Activated CD4-positive, alpha-beta T cell treated with anti-CD3 and anti-CD28 coated beads, Interleukin-2, amount 50 U/mL, for 1 hour (primary cell): ENCODE measurements around the gene CHRNE.
"Not testable (repeated sequence)": the region's sequence is repeated elsewhere in the genome, so short reads cannot be mapped to it uniquely, and the experiment has no call there.

Source experiments
- DNase-seq: peaks from one replicate; pipeline ENCODE4 v3.0.0-alpha.2; 2020

Gene CHRNE

DNA sequence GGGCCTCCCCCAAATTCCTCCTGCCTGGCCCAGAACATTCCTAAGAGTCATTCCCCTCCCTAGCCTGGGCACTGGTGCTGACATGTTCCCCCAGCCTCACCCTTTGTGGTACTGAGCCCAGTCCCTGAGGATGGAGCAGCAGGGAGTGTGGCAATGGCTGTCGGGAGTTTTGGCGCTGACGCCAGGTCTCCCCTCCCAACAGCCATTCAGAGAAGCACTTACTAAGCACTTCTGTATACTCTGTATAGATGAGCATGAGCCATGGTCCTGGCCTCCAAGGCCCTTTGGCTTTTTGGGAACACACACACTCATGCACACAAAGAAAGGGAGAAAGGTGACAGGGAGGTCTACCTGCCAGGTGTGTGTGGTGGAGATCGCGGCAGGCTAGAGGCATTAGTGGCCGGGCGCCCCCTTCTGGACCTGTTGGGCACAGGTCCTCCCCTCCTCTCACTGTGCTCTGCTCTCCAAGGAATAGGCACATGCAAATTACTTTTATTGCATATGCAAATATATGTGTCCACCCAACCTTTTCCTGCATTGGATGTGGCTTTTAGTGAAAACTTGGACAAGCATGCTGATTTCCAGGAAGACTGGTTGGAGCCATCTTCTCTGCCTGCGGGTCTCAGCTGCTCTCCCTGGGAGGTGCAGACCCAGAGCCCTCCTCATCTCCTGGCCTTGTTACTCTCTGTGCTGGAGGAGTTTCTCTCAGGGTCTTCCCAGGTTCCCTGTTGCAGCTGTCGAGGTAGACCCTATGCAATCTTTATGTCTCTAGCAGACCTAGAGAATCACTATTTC, 20.9 kb downstream of the CHRNE start:
- DNase-seq: peak; percentile 73

DNA sequence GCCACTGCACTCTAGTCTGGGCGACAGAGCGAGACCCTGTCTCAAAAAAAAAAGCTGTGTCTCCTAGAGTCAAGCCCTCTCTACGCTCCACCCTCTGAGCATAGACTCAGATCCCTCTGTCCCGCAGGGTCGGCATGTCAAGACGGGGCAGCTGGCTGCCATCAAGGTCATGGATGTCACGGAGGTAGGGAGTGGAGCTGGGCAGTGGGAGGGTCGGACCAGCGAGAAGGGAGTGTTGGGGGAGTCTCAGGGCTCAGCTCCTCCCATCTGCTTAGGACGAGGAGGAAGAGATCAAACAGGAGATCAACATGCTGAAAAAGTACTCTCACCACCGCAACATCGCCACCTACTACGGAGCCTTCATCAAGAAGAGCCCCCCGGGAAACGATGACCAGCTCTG, 22.0 kb downstream of the CHRNE start:
- no peak for DNase-seq

DNA sequence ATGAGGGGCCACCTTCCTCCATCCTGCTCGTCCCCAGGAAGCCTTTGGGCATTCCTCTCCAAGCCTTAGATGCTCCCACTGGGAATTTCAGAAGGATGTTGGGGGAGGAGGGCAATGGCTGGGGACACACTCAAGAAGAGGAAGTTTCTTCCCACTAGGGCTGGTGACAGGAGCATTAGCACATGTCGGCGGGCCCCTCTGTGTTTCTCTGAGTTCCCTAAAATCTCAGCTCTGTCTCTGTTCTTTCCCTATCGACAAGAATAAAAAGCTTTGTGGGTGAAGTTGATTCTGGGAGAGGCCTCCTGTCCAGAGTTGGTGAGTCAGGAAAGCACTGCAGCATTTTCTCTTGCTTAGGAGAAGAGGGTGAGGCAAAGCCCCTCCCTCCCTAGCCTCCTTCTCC, 23.3 kb downstream of the CHRNE start:
- DNase-seq: no peak

DNA sequence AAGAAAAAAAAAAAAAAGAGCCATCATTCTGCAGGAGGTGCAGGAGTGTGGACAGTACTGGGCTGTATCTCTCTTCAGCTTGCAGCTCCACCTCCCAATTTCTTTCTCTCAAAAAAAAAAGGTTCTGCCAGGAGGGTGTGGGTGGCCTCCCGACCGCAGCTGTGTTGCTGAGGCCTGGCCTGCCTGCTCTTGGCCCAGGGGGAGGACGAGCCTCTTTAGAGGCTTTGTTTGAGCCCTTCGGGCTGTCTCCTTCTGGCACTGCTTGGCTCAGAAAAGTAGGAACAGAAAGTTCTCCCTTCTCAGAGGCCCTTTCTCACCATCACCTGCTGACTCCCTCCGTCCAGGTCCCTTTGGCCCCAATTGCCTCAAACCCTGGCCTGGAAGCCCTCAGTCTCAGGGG, 25.8 kb downstream of the CHRNE start:
- DNase-seq: no peak

DNA sequence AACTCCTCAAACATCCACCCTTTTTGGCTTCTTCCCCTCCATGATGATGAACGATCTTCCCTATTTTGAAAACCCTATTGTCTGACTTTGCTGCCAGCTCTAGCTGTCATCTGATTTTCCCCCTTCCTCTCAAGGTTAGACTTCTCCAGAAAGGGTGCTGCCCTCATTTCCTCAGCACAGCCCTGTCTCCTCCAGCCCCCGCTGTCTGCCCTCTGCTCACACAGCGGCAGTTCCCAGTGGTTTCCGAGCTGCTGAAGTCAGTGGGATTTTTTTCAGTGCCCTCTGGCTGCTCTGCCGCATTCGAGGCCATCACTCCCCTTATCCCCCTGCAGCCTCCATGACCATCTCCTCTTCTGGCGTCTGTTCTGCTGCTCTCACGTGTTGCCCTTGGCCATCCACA, 30.1 kb downstream of the CHRNE start:
- DNase-seq: no peak

DNA sequence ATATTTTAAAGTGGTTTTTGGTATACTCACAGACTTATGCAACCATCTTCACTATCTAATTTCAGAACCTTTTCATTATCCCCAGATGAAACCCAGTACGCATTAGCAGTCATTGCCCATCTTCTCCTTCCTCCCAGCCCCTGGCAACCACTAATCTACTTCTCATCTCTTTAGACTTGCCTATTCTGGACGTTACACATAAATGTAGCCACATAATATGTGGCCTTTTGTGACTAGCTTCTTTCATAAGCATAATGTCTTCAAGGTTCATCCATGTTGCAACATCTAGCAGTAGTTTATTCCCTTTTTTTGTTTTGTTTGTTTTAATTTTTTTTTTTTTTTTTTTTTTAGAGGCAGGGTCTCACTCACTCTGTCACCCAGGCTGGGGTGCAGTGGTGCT, 32.0 kb downstream of the CHRNE start:
- DNase-seq: no peak

DNA sequence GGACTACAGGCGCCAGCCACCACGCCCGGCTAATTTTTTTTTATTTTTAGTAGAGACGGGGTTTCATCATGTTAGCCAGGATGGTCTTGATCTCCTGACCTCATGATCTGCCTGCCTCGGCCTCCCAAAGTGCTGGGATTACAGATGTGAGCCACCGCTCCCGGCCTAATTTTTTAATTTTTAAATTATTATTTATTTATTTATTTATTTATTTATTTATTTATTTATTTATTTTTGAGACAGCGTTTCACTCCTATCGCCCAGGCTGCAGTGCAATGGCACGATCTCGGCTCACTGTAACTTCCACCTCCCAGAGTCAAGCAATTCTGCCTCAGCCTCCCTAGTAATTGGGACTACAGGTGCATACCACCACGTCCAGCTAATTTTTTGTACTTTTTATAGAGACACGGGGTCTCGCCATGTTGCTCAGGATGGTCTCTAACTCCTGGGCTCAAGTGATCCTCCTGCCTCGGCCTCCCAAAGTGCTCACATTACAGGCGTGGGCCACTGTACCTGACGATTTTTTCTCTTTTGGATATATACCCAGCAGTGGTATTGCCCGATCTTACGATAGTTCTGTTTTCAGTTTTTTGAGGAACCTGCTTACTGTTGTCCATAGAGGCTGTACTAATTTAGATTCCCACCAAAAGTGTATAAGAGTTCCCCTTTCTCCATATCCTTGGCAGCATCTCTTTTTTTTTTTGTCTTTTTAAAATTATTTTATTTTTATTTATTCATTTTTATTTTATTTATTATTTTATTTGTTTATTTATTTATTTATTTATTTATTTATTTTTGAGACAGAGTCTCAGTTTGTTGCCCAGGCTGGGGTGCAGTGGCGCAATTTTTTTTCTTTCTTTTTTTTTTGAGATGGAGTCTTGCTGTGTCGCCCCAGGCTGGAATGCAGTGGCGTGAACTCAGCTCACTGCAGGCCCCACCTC, 33.6 kb downstream of the CHRNE start:
- not testable (repeated sequence) for DNase-seq

DNA sequence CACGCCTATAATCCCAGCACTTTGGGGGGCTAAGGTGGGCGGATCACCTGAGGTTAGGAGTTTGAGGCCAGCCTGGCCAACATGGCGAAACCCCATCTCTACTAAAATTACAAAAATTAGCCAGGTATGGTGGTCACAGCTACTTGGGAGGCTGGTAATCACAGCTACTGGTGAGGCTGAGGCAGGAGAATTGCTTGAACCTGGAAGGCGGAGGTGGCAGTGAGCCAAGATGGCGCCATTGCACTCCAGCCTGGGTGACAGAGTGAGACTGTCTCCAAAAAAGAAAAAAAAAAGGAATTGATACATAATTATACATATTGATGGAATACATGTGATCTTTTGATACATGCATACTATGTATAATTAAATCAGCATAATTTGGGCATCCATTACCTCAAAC, 35.4 kb downstream of the CHRNE start:
- not testable (repeated sequence) for DNase-seq

DNA sequence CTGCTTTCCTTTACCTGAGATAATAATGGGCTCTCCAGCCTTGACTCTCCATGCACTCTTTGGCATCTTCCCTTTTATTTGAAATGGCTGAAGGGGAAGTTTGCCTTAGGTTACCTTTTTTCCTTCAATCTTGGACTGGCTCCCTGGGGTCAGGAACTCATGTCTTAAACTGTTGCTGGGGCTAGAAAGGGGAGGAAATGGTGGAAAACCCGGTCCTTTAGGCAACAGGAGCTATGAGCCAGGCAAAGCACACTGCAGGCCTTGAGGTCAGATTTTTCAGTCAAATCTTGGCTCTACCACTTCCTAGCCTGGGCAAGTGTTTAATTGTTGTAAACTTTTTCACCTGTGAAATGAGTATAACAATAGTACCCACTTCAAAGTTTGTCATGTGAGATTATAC, 39.6 kb downstream of the CHRNE start:
- no peak for DNase-seq

DNA sequence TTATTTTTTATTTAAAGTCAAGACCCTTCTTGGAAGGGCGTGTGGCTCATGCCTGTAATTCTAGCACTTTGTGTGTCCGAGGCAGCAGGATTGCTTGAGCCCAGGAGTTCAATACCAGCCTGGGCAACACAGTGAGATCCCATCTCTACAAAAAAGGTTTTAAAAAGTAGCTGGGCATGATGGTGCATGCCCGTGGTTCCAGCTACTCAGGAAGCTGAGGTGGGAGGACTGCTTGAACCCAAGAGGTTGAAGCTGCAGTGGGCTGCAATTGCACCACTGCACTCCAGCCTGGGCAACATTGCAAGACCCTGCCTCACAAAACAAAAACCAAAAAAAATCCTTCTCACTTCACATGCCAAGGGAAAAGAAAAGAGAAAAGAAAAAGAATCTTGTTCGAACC, 40.2 kb downstream of the CHRNE start:
- DNase-seq: no peak

DNA sequence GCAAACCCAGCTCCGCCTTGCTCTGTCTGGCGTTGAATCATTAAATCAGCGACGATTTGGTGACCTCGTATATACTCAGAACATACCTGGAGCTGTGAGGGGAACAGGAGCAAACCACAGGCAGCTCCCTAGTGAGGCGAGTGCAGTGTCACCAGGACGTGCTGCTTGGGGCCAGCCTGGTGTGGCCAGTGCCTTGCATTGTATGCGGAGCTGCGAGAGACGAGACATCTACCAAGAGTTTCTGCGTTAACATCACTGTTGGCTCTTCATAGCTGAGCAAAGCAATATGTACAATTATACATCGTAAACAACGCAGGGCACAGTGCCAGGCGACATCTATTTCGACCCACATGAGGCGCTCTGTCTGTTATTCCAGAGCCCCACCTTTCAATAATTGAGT, 41.8 kb downstream of the CHRNE start:
- no peak for DNase-seq

DNA sequence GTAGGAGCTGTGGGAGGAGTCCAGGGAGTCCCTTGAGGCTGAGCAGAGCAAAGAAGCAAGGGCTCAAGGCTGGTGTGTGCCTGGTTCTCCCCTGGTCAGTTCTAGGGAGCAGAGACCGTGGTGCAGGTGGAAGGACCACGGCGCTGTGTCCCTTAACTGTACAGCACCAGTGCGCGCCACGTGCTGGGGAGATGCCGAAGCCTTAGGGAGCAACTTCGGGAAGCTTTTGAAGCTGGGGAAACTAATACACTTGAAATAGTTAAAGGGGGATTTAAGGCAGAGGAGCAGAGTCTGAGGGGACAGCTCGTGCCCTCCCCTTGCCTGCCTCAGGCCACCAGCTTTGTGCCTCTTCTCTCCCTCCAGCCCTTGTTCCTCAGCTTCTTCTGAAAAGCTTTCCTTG, 42.2 kb downstream of the CHRNE start:
- DNase-seq: no peak

DNA sequence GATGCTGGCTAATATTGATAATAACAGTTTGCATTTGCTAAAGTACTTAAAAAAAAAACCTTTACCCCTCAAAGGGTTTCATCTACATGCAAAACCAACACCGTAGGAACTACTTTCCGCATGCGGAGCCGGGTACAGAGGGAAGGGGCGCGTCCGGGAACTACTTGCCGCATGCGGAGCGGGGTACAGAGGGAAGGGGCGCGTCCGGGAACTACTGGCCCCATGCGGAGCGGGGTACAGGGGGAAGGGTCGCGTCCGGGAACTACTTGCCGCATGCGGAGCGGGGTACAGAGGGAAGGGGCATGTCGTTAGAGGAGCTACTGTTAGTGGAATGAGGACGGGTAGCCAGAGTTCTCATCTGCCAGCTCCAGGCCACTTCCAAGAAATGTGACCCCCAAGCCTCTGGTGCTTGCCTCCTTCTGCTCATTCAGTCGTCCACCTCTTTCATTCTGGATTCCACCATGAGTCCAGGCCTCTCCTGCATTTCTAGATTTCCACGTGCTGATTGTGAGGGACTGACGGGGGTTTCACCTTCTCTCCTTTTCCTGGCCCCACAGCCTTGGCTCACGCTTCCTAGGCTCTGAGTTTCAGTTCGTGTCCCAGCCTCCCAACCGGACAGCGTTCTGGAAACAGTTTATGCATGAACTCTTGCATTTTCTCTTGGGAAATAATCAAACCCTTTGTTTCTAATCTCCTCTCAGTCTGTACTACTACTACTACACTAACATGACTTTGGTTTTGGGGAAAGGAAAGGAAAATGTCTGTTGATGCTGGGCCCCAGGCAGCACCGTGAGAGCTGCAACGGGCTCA, 42.9 kb downstream of the CHRNE start:
- DNase-seq: no peak

DNA sequence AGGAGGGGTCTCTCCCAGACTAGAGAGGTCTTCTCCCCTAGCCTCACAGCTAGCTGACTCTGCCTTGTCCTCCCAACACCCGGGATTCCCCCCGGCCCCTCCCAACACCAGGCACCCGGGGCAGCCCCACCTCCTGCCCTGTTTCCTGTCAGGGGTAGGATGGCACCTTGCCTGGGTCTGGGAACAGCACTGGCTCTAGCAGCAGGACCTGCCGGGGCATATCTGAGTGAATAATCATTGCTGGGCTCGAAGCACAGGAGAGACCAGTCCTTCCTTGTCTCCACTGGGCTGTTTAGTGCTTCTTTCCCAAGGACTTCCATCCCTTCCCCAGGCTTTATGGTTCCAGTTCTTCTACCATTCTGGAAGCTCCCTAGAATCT, 44.0 kb downstream of the CHRNE start:
- DNase-seq: no peak

DNA sequence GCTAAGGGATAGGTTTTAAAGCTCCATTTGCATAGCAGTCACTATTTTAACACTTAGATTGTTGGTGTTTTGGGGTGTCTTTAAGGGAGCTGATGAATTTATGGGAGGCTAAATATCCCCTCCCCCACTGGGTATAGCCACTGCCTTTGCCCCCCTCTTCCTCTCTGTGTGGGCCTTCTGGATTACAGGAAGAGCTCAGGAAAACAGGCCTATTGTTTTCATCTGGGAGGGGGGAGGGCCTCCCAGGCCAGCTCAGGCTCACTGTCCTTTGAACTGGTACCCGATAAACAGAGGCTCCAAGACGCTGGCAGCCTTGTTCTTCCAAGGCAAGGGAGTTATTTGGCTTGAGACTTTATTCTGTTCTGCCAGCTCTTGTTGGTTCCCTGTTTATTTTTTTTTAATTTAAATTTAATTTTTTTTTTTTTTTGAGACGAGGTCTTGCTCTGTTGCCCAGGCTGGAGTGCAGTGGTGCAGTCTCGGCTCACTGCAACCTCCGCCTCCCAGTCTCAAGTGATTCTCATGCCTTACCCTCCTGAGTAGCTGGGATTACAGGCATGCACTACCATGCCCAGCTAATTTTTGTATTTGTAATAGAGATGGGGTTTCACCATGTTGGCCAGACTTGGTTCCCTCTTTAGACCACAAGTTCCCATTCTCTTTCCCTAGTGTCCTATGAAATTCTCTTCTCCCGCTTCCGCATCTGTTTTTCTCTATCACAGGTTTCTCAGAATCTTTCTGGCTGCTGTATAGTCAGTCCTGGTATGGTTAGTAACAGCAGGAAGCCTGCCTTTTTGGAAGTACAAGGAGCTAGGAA, 44.6 kb downstream of the CHRNE start:
- no peak for DNase-seq

DNA sequence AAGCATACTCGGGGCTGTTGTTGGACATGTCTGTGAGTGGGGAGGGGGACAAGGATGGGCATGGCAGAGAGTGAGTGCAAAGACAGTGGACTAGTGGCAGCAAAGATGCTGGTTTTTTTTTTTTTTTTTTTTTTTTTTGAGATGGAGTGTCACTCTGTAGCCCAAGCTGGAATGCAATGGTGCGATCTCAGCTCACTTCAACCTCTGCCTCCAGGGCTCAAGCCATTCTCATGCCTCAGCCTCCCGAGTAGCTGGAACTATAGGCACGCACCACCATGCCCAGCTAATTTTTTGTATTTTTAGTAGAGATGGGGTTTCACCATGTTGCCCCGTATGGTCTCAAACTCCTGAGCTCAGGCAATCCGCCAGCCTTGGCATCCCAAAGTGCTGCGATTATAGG, 45.6 kb downstream of the CHRNE start:
- not testable (repeated sequence) for DNase-seq

DNA sequence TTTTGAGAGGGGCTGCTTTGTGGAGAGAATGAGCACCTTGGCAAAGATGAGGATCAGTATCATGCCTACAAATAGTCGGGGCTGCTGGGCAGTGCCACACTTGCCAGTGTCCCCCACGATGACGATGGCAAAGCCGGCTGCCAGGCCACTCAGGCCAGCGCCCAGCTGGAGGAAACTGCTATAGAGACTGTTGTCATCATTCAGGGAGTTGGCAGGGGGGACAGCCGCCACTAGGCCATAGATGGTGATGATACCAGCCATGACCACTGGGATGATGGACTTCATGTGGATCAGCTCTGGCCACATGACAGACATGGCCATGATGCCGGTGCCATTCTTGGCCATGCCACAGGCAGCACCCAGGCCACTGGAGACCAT, 46.0 kb downstream of the CHRNE start:
- DNase-seq: no peak

DNA sequence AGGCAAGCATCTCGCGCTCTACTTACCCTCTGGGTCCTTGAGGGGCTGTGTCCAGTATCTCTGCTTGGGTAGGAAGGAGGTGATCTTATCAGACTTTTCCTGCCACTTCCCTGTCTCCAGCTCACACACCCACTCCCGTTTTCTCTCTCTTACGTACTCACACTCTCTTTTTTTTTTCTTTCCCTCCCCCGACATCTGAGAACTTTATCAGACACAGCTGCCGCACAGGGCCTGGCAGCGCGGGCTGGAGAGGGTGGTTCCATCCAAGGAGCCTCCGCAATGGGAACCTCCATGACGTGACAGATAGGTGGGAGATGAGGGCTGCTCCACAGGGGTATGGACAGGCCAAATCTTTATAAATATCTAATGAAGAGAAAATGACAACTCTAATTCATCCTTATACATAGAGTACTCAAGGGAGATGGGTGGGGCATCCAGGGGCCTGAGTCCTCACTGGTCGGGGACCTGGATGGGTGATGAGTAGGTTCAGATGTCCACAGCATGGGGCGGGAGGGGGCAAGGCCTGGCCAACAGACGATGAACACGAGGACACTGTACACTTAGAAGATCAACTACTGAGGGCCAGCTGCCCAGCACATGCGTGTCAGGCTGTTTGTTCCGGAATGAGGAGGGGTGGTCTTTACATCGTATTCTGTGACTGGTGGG, 46.5 kb downstream of the CHRNE start:
- no peak for DNase-seq

DNA sequence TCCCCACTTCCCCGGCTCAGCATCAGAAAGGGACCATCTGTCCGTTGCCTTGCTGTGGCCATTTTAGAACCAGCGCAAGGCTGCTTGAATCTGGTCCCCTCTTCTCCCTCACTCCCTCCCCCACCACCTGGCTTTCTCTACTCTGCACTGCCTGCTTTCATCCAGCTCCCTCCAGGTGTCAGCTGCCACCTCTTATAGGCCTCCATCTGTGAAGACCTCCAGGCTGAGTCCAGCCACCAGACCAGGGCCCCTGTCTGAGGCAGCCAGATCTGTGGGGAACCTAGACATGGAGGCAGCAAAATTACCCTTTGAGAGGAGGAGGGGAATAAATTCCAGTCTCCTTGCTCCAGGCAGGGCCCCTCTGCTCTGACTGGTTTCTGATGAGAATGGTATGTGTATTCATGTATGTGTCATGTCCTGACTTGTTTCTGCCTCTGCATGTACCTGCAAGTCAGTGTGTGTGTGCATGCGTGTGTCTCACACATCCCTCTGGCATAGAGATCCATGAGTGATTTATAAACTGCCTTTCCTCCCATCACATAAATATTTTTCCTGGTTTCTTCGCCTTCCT, 48.7 kb downstream of the CHRNE start:
- no peak for DNase-seq

DNA sequence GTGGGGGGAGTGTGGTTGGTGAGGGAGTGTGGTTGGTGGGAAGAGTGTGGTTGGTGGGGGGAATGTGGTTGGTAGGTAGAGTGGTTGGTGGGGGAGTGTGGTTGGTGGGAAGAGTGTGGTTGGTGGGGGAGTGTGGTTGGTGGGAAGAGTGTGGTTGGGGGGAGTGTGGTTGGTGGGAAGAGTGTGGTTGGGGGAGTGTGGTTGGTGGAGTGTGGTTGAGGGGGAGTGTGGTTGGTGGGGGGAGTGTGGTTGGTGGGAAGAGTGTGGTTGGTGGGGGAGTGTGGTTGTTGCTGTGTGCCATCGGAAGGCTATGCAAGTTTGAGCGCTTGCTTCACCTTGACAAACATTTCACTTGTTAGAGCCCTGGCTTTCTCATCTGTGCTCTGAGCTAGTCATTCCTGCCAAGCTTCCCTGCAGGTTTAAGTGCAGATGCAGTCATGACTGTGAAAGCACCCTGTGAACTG, 49.7 kb downstream of the CHRNE start:
- no peak for DNase-seq

DNA sequence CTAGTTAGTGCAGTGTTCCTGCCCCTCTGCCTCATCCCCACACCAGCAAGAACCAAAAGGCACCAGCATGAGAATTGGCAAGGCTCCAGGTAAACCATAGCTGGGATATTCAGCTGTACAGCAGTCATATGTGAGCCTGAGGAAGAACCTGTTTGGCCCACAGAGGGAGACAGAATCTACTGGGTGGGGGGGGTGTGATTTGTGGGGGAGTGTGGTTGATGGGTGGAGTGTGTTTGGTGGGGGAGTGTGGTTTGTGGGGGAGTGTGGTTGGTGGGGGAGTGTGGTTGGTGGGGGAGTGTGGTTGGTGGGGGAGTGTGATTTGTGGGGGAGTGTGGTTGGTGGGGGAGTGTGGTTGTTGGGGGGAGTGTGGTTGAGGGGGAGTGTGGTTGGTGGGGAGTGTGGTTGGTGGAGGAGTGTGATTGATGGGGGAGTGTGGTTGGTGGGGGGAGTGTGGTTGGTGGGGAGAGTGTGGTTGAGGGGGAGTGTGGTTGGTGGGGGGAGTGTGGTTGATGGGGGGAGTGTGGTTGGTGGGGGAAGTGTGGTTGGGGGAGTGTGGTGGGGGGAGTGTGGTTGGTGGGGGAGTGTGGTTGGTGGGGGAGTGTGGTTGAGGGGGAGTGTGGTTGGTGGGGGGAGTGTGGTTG, 50.2 kb downstream of the CHRNE start:
- DNase-seq: no peak
